KOPT-K1 (cell line): ENCODE measurements around the gene DIPK2A.

Source experiments
- H3K27ac ChIP-seq: fragments of 200-600 bp; sonication (generic); 2 replicates; pipeline ENCODE4 v1.5.1; 2016; ENCODE audit warnings: antibody characterized with exemption, mild to moderate bottlenecking, low read depth, low read length; ENCODE audit not compliant: poor library complexity, severe bottlenecking
- H3K36me3 ChIP-seq: fragments of 200-600 bp; sonication (generic); 2 replicates; pipeline ENCODE4 v1.5.1; 2017; ENCODE audit warnings: antibody characterized with exemption, mild to moderate bottlenecking, low read length, moderate library complexity; ENCODE audit not compliant: insufficient read depth
- H3K9me3 ChIP-seq: fragments of 200-600 bp; sonication (generic); 2 replicates; pipeline ENCODE4 v1.5.1; 2017; ENCODE audit warnings: antibody characterized with exemption, low read length, mild to moderate bottlenecking; ENCODE audit not compliant: insufficient read depth, poor library complexity, severe bottlenecking

DIPK2A gene

GRCh38 chr3:143971359-143972154 lies at the start of gene DIPK2A:
Gene DIPK2A, plus strand, starts transcription at chr3:143971823. Its CDS starts 510 bp downstream, at chr3:143972333.
- Histone ChIP-seq H3K27ac (peak within 1 kb of the TSS; percentile 81), H3K9me3 (no peaks in the 10 kb centered on the region), H3K36me3 (no peaks in the 10 kb centered on the region)

GRCh38 chr3:143924522-143925285 lies 46.9 kb upstream of the DIPK2A start:
- Histone ChIP-seq H3K36me3 (no peaks in the 10 kb centered on the region), H3K9me3 (no peaks in the 10 kb centered on the region), H3K27ac (no peak overlapping the region)

DNA sequence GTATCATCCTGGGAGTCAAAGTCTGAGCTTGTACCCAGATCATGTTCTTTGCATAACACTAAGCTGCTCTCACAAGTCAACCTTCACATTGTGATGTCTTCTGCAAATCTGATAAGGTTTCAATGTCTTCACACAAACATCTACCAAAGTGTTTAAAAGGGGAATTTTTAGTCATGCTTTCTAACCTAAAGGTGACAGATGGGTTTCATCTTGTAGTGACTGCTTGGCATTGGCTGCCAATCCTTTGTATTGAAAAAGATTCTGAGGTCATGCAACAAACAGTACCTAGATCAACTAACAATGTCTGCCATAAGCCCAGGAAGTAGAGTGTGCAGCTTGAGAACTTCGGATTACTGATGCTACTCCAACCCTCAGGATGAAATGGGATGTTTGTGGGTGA lies 43.6 kb upstream of the DIPK2A start:
- Histone ChIP-seq H3K27ac (no peak overlapping the region), H3K9me3 (no peaks in the 10 kb centered on the region), H3K36me3 (no peaks in the 10 kb centered on the region)

- Histone ChIP-seq H3K27ac (no peak overlapping the region), H3K36me3 (no peaks in the 10 kb centered on the region), H3K9me3 (no peaks in the 10 kb centered on the region)
Measured at GRCh38 chr3:143928541-143929255, 42.9 kb upstream of the DIPK2A start.

DNA sequence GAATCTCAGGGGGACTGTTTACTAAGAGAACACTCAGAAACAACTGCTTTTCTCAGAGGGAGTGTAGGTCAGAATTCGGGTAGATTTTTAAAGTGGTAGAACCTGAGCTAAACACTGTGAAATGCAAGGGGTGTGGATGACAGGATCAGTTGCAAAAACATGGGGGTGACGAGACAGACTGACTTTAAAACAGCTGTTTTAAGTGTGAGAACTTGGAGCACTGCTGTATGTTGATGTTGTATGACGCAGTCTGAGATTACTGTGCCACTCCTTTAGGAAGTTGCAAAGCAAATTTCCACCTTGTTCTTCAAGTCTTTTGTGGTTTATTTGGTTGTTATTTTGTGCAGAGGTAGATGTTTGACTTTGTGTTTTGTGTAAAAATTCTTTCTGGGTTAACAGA lies 36.8 kb upstream of the DIPK2A start:
- Histone ChIP-seq H3K27ac (no peak overlapping the region), H3K36me3 (no peaks in the 10 kb centered on the region), H3K9me3 (no peaks in the 10 kb centered on the region)

GRCh38 chr3:143935678-143936077 lies 35.9 kb upstream of the DIPK2A start:
- H3K36me3 ChIP-seq = no peaks in the 10 kb centered on the region
- no peaks in the 10 kb centered on the region for H3K9me3 ChIP-seq
- no peak overlapping the region for H3K27ac ChIP-seq

DNA sequence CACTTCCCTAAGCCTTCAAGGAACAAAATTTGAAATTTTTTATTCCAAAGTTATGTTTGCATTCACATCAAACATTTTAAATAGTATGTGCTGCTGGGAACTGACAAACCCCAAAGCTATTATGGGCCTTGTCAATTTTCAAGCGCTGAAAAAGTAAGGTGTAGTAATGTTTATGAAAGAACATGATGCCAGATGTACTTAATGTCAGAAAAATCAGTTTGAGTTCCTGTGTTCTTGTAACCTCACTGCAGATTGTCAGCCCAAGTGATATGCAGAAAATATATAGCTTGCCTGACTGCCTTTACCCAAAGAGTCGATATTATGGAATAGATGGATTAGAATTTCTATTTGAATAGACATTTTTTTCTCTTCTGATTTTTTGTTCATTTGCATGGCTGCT lies 20.8 kb upstream of the DIPK2A start:
- H3K27ac ChIP-seq = no peak overlapping the region
- no peaks in the 10 kb centered on the region for H3K36me3 ChIP-seq
- no peaks in the 10 kb centered on the region for H3K9me3 ChIP-seq

GRCh38 chr3:143951351-143951971 lies 20.2 kb upstream of the DIPK2A start:
- Histone ChIP-seq H3K9me3 (no peaks in the 10 kb centered on the region), H3K27ac (no peak overlapping the region), H3K36me3 (no peaks in the 10 kb centered on the region)

GRCh38 chr3:143952569-143953072 lies 19.0 kb upstream of the DIPK2A start:
- Histone ChIP-seq H3K27ac (no peak overlapping the region), H3K36me3 (no peaks in the 10 kb centered on the region), H3K9me3 (no peaks in the 10 kb centered on the region)

GRCh38 chr3:143955113-143955512 lies 16.5 kb upstream of the DIPK2A start:
- H3K27ac ChIP-seq = no peak overlapping the region
- H3K9me3 ChIP-seq = peaks cover 8% of the 10 kb centered on the region
- H3K36me3 ChIP-seq = no peaks in the 10 kb centered on the region

GRCh38 chr3:143956838-143957237 lies 14.8 kb upstream of the DIPK2A start:
- no peaks in the 10 kb centered on the region for H3K36me3 ChIP-seq
- H3K9me3 ChIP-seq = peaks cover 8% of the 10 kb centered on the region
- no peak overlapping the region for H3K27ac ChIP-seq

DNA sequence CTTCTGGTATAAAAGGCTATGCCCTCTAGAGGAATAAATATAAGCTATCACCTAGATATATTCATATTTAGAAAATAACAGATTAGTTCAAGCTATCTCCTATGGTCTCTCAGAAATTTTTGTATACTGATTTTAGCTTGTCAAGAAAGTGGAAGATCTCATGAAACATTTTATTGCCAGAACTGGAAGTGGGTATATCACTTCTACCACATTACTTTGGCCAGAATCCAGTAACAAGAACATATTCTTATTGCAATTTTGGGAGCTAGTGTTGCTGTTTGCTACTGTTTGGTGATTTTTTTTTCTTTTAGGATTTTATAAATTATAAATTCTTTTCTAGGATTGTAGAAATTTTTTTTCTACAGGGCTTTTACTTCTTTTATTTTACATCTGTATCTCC lies 14.2 kb upstream of the DIPK2A start:
- H3K27ac ChIP-seq = no peak overlapping the region
- H3K9me3 ChIP-seq = peaks cover 8% of the 10 kb centered on the region
- H3K36me3 ChIP-seq = no peaks in the 10 kb centered on the region

- Histone ChIP-seq H3K36me3 (no peaks in the 10 kb centered on the region), H3K9me3 (peaks cover 8% of the 10 kb centered on the region), H3K27ac (no peak overlapping the region)
Measured at GRCh38 chr3:143958966-143959365, 12.7 kb upstream of the DIPK2A start.

- no peak overlapping the region for H3K27ac ChIP-seq
Measured at GRCh38 chr3:143961342-143961741, 10.3 kb upstream of the DIPK2A start.

DNA sequence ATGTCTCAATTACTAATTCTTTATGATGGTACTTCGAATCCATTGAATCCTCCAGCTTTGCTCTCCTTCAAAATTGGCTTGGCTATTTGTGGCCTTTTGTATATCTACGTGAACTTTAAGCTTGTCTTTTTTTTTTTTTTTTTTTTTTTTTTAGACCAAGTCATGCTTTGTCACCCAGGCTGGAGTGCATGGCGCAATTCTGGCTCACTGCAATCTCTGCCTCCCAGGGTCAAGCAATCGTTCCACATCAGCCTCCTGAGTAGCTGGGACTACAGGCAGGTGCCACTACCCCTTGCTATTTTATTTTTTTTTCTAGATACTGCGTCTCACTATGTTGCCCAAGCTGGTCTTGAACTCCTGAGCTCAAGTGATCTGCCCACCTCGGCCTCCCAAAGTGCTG lies 7.7 kb upstream of the DIPK2A start:
- Histone ChIP-seq H3K36me3 (no peaks in the 10 kb centered on the region), H3K27ac (no peak overlapping the region), H3K9me3 (peaks cover 4% of the 10 kb centered on the region)

More at GRCh38 chr3:143961342-143961741, 10.3 kb upstream of the DIPK2A start:
- no peaks in the 10 kb centered on the region for H3K36me3 ChIP-seq
- H3K9me3 ChIP-seq = peaks cover 8% of the 10 kb centered on the region
